K562 (cell line): ENCODE results near the gene NTN1. TPM values are rescaled to one million over a fixed set of nuclear protein-coding genes. Genes with fewer than 3 reads are reported as not detected.

Experiments used
- ATAC-seq: fragments of 200-7000 bp; cut with Tn5 transposase; 3 replicates; pipeline ENCODE4 v1.9.1; 2020; ENCODE audit warnings: moderate library complexity
- BruUV-seq: library from RNA; stranded (reverse); fragments of 400-500 nt; replicated peaks from 2 replicates; lab custom pipeline; 2021; lab: Mats Ljungman, UMichigan
- CTCF ChIA-PET: fragments of 300-600 bp; formaldehyde crosslinking; extraction: SDS; loops from one replicate; lab custom pipeline; 2021; ENCODE audit warnings: low intra/inter-chr PET ratio; lab: Yijun Ruan, JAX
- POLR2A ChIA-PET: fragments of 300-600, 350-650 bp; sonication (Branson Sonifier 250); formaldehyde crosslinking; extraction: SDS; loops from one replicate; lab custom pipeline; 2021; ENCODE audit warnings: antibody characterized with exemption, inconsistent platforms; lab: Yijun Ruan, JAX
- DNase-seq, 4 experiments: peaks; one replicate each; pipeline versions ENCODE4 v3.0.0 to v3.0.0-alpha.2; 2011 to 2018; ENCODE audit warnings: low spot score in 3 of 4, mixed read lengths in 3 of 4; ENCODE audit errors: extremely low read depth in 1 of 4
- FAIRE-seq: peaks from 2 replicates; lab custom pipeline; 2011; peaks lifted over from hg19 to GRCh38; lab: Jason Lieb, UNC
- H2AFZ ChIP-seq: 2 replicates; pipeline ENCODE4 v1.6.0; 2011; ENCODE audit warnings: low read depth, low read length, control low read depth, inconsistent platforms
- H3K27ac ChIP-seq: fragments of 200-600 bp; 3 replicates; pipeline ENCODE4 v1.8.0; 2011; ENCODE audit warnings: low read depth, mild to moderate bottlenecking, control low read depth, inconsistent platforms, low read length, moderate library complexity, mixed read lengths; ENCODE audit errors: extremely low read depth
- H3K27me3 ChIP-seq, 2 experiments: fragments of 300-600 bp in 1 of 2; 2 replicates in 1 of 2; 3 replicates in 1 of 2; pipeline versions ENCODE4 v1.6.0 to v1.8.0; 2011; ENCODE audit warnings: inconsistent platforms in 2 of 2, low read length in 2 of 2, mild to moderate bottlenecking in 1 of 2, mixed read lengths in 1 of 2, moderate library complexity in 1 of 2; ENCODE audit not compliant: control insufficient read depth in 2 of 2, insufficient read depth in 2 of 2
- H3K36me3 ChIP-seq: fragments of 300-600 bp; 3 replicates; pipeline ENCODE4 v1.8.0; 2011; ENCODE audit warnings: mild to moderate bottlenecking, low read length, inconsistent platforms; ENCODE audit not compliant: control insufficient read depth, insufficient read depth
- H3K4me1 ChIP-seq, 2 experiments: fragments of 200-600 bp in 1 of 2; replicated peaks in 1 of 2; 2 replicates in 1 of 2; 3 replicates in 1 of 2; pipeline versions ENCODE4 v1.5.1 to v1.8.0; 2011; ENCODE audit warnings: inconsistent platforms in 2 of 2, low read length in 2 of 2, mild to moderate bottlenecking in 1 of 2, mixed read lengths in 1 of 2, moderate library complexity in 1 of 2; ENCODE audit not compliant: control insufficient read depth in 2 of 2, insufficient read depth in 2 of 2
- H3K4me2 ChIP-seq: 2 replicates; pipeline ENCODE4 v1.6.1; 2011; ENCODE audit warnings: low read length, control low read depth, inconsistent platforms, mixed read lengths; ENCODE audit not compliant: insufficient read depth
- H3K4me3 ChIP-seq: fragments of 200-600 bp; sonication (generic), shearing (Covaris generic); 2 replicates; pipeline ENCODE4 v1.5.1; 2016; ENCODE audit warnings: control low read depth, inconsistent platforms
- H3K79me2 ChIP-seq: fragments of 200-600 bp; 3 replicates; pipeline ENCODE4 v1.8.0; 2011; ENCODE audit warnings: low read length, inconsistent platforms; ENCODE audit not compliant: control insufficient read depth, insufficient read depth
- H3K9ac ChIP-seq, 2 experiments: 2 replicates each; pipeline versions ENCODE4 v1.6.0 to v1.6.1; 2011; ENCODE audit warnings: low read depth in 2 of 2, low read length in 2 of 2, control low read depth in 1 of 2, inconsistent platforms in 1 of 2, mild to moderate bottlenecking in 1 of 2, mixed read lengths in 1 of 2; ENCODE audit not compliant: insufficient read depth in 1 of 2
- H3K9me1 ChIP-seq: one replicate; pipeline ENCODE4 v1.6.0; 2011; ENCODE audit warnings: inconsistent platforms, mild to moderate bottlenecking, low read length, moderate library complexity; ENCODE audit not compliant: control insufficient read depth, insufficient read depth
- H3K9me3 ChIP-seq: replicated peaks from 2 replicates; pipeline ENCODE4 v1.5.1; 2011; ENCODE audit warnings: low read depth, low read length, inconsistent platforms; ENCODE audit not compliant: control insufficient read depth, insufficient read depth
- H4K20me1 ChIP-seq: replicated peaks from 2 replicates; pipeline ENCODE4 v1.6.1; 2011; ENCODE audit warnings: low read length, inconsistent platforms, mixed read lengths; ENCODE audit not compliant: control insufficient read depth, insufficient read depth
- BCLAF1 ChIP-seq, 2 experiments: fragments of 450-650 bp in 1 of 2; IDR thresholded peaks; 2 replicates each; pipeline ENCODE4 v1.6.1; 2011 to 2017; ENCODE audit warnings: low read depth in 2 of 2, antibody characterized with exemption in 1 of 2, borderline replicate concordance in 1 of 2, low read length in 1 of 2, mild to moderate bottlenecking in 1 of 2, mixed read lengths in 1 of 2; ENCODE audit not compliant: control insufficient read depth in 1 of 2
- CHD1 ChIP-seq: fragments of 200-600 bp; sonication (generic); IDR thresholded peaks from one replicate; pipeline ENCODE4 v1.6.1; 2012; ENCODE audit warnings: mild to moderate bottlenecking, moderate library complexity, low read length, inconsistent platforms
- CREBBP ChIP-seq: IDR thresholded peaks from one replicate; pipeline ENCODE4 v1.6.1; 2012; ENCODE audit warnings: low read depth, mild to moderate bottlenecking, control low read depth, inconsistent platforms, low read length
- EWSR1 ChIP-seq: fragments of 450-650 bp; IDR thresholded peaks from 2 replicates; pipeline ENCODE4 v1.6.1; 2018; ENCODE audit warnings: borderline replicate concordance, mild to moderate bottlenecking, low read depth, moderate library complexity; ENCODE audit not compliant: partially characterized antibody
- FIP1L1 ChIP-seq: fragments of 200-400 bp; formaldehyde crosslinking; IDR thresholded peaks from 2 replicates; pipeline ENCODE4 v1.6.1; 2018; ENCODE audit warnings: mild to moderate bottlenecking, low read depth, low read length; ENCODE audit not compliant: poor library complexity, severe bottlenecking
- HDAC3 ChIP-seq: fragments of 450-650 bp; IDR thresholded peaks from 2 replicates; pipeline ENCODE4 v1.6.1; 2018; ENCODE audit warnings: borderline replicate concordance, mild to moderate bottlenecking, moderate library complexity; ENCODE audit not compliant: partially characterized antibody
- KDM2B ChIP-seq: fragments of 250-450 bp; sonication (Bioruptor Pico); IDR thresholded peaks from 2 replicates; pipeline ENCODE4 v1.8.0; 2021; ENCODE audit warnings: mild to moderate bottlenecking, moderate library complexity
- RBM14 ChIP-seq: fragments of 200-400 bp; formaldehyde crosslinking; IDR thresholded peaks from 2 replicates; pipeline ENCODE4 v1.6.1; 2018; ENCODE audit warnings: low read depth, mild to moderate bottlenecking, low read length, moderate library complexity, borderline replicate concordance; ENCODE audit not compliant: insufficient read depth
- RCOR1 ChIP-seq, 2 experiments: IDR thresholded peaks; 2 replicates each; pipeline ENCODE4 v1.6.1; 2012; ENCODE audit warnings: low read depth in 2 of 2, low read length in 2 of 2, borderline replicate concordance in 1 of 2, improper control_type of control experiment in 1 of 2
- SIN3A ChIP-seq, 2 experiments: fragments of 150-350 bp in 1 of 2; IDR thresholded peaks; 2 replicates each; pipeline ENCODE4 v1.6.1; 2011 to 2016; ENCODE audit warnings: borderline replicate concordance in 2 of 2, low read depth in 2 of 2, low read length in 2 of 2, mild to moderate bottlenecking in 2 of 2, moderate library complexity in 2 of 2; ENCODE audit not compliant: control insufficient read depth in 1 of 2
- TAL1 ChIP-seq: fragments of 450-650 bp; IDR thresholded peaks from 2 replicates; pipeline ENCODE4 v1.6.1; 2016; ENCODE audit warnings: mild to moderate bottlenecking
- ZNF699 ChIP-seq: fragments of 250-450 bp; sonication (Bioruptor Pico); IDR thresholded peaks from 2 replicates; pipeline ENCODE4 v1.8.0; 2021; ENCODE audit warnings: mild to moderate bottlenecking, moderate library complexity; ENCODE audit not compliant: insufficient replicate concordance
- ZNF707 ChIP-seq: fragments of 250-450 bp; sonication (Bioruptor Pico); conservative IDR thresholded peaks from 2 replicates; pipeline ENCODE4 v1.8.0; 2022; ENCODE audit warnings: inconsistent platforms, mild to moderate bottlenecking, moderate library complexity
- WGBS: fragments of 100-300 bp; shearing (Covaris generic); methylation state at CpG from one replicate; pipeline ENCODE4 v1.1.6; 2016; ENCODE audit warnings: low coverage, mixed read lengths; ENCODE audit not compliant: insufficient coverage; ENCODE audit errors: missing lambda C conversion rate; 5-methylcytosine and 5-hydroxymethylcytosine counted together
- in situ Hi-C: fragments of 300-500 bp; cut with MboI; formaldehyde crosslinking; loops from 4 replicates; pipeline ENCODE4 v1.15.0; 2018; ENCODE audit warnings: inconsistent platforms, mixed read lengths
- intact Hi-C: fragments of 100-400 bp; cut with micrococcal nuclease; formaldehyde crosslinking; loops from 2 replicates; pipeline ENCODE4 v1.14.2; 2022
- polyA plus RNA-seq, 8 experiments: library from polyadenylated mRNA; depleted of rRNA in 4 of 8; stranded (reverse) in 5 of 8; unstranded in 3 of 8; fragments of >200 nt; fragmentation: Nextera tagmentation in 2 of 8; fragmentation: Illumina TruSeq in 1 of 8; extraction: Ambion mirVana in 2 of 8; extraction: Trizol in 1 of 8; gene quantifications; 2 replicates each; pipeline versions ENCODE4 v1.2.1 to v1.2.3, GENCODE V29; 2011 to 2014; ENCODE audit warnings: inconsistent platforms in 1 of 8, missing spikeins in 1 of 8
- total RNA-seq, 7 experiments: library from RNA; depleted of rRNA in 6 of 7; stranded (reverse); fragments of >200 nt in 6 of 7; fragmentation: Illumina TruSeq in 2 of 7; extraction: Trizol in 2 of 7; gene quantifications; 2 replicates each; pipeline versions ENCODE4 v1.2.1 to v1.2.3, GENCODE V29; 2011 to 2021; ENCODE audit warnings: low replicate concordance in 1 of 7
- TF ChIP-seq, protein P1 (sequence below): fragments of 450-650 bp; formaldehyde crosslinking; IDR thresholded peaks from 2 replicates; pipeline ENCODE4 v1.4.0; 2020; ENCODE audit warnings: mild to moderate bottlenecking, moderate library complexity
- TF ChIP-seq, protein P2 (sequence below): sonication (generic); formaldehyde crosslinking; IDR thresholded peaks from 2 replicates; pipeline ENCODE4 v1.9.0; 2022; ENCODE audit warnings: mild to moderate bottlenecking, missing genetic modification reagents

Gene NTN1
- total and polyA plus RNA-seq, 9 of the 15 experiments (the other 6 are each of a cell fraction or from before 2014, with no cell fraction given), result 0.02 TPM; not detected in 8

GRCh38 chr17:9266031-9266680, 244.8 kb downstream of the NTN1 start (continued):
- TF ChIP-seq CHD1, result no peak
- TF ChIP-seq ZNF707 (CRISPR knock-in tag), result no peak
- no peak for TF ChIP-seq EWSR1
- TF ChIP-seq TAL1, result no peak
- no peak for TF ChIP-seq HDAC3
- no peak for TF ChIP-seq RBM14

DNA sequence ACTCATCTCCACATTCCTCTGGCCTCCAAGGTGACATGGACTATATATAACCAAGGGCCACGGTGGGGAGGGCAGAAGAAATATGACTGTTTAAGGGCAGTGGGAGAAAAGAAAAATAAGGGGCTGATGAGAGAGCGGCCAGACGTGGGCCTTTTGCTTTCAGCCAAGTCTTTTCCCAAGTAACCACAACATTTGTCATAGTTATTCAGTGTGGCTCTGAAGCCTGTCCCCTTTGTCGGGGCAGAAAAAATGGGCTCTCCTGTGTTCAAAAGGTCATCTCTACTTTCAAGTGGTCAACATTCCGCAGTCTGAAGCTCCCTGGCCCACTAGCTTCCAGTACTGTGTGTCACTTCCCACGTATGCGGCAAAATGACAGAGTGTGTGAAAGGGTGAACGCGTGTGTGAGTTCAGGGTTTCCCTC, 245.4 kb downstream of the NTN1 start:
- no peak overlapping the region for H3K9ac ChIP-seq
- H3K4me1 ChIP-seq, result no peaks in the 10 kb centered on the region
- intact Hi-C loops (no loop called here), in situ Hi-C loops (no loop called here)
- no peaks in the 10 kb centered on the region for H3K79me2 ChIP-seq
- CTCF ChIA-PET, result no interaction called here
- 11% methylated on average over 9 of the region's 9 CpGs for WGBS
- peaks cover 5 to 30% of the 10 kb centered on the region in 2 experiments; a peak in 2 of 5 replicates for H3K27me3 ChIP-seq
- no peak overlapping the region for H3K27ac ChIP-seq
- no peaks in the 10 kb centered on the region for H3K9me3 ChIP-seq
- H2AFZ ChIP-seq, result no peak overlapping the region
- no peaks in the 10 kb centered on the region for H3K9me1 ChIP-seq
- DNase-seq (no peak), FAIRE-seq (no peak), ATAC-seq (no peak)
- H4K20me1 ChIP-seq, result no peaks in the 10 kb centered on the region
- H3K4me2 ChIP-seq, result no peak overlapping the region
- no peak overlapping the region for H3K4me3 ChIP-seq
- no TSS peak for BruUV-seq
- H3K36me3 ChIP-seq, result no peaks in the 10 kb centered on the region
- POLR2A ChIA-PET, result no interaction called here
- no peak for TF ChIP-seq KDM2B (CRISPR knock-in tag)
- TF ChIP-seq, protein P1, sequence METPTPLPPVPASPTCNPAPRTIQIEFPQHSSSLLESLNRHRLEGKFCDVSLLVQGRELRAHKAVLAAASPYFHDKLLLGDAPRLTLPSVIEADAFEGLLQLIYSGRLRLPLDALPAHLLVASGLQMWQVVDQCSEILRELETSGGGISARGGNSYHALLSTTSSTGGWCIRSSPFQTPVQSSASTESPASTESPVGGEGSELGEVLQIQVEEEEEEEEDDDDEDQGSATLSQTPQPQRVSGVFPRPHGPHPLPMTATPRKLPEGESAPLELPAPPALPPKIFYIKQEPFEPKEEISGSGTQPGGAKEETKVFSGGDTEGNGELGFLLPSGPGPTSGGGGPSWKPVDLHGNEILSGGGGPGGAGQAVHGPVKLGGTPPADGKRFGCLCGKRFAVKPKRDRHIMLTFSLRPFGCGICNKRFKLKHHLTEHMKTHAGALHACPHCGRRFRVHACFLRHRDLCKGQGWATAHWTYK (CRISPR knock-in tag), result no peak
- TF ChIP-seq FIP1L1, result no peak
- no peak for TF ChIP-seq BCLAF1 (IDR thresholded peaks at IDR 0.05; ENCODE audit: borderline replicate concordance in 1 of 2, control insufficient read depth in 1 of 2, low read depth in 2 of 2, low read length in 1 of 2)
- TF ChIP-seq ZNF699 (CRISPR knock-in tag), result no peak
- no peak for TF ChIP-seq RCOR1 (IDR thresholded peaks at IDR 0.05; ENCODE audit: borderline replicate concordance in 1 of 2, low read depth in 2 of 2, low read length in 2 of 2)
- TF ChIP-seq, protein P2, sequence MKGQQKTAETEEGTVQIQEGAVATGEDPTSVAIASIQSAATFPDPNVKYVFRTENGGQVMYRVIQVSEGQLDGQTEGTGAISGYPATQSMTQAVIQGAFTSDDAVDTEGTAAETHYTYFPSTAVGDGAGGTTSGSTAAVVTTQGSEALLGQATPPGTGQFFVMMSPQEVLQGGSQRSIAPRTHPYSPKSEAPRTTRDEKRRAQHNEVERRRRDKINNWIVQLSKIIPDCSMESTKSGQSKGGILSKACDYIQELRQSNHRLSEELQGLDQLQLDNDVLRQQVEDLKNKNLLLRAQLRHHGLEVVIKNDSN, result no peak
- TF ChIP-seq SIN3A (IDR thresholded peaks at IDR 0.05; ENCODE audit: borderline replicate concordance in 2 of 2, control insufficient read depth in 1 of 2, low read depth in 2 of 2, low read length in 2 of 2), result no peak
- TF ChIP-seq CREBBP, result no peak
